GM21737 (cell line): ENCODE data around the gene ADA.
"Not testable (repeated sequence)": the region's sequence is repeated elsewhere in the genome, so short reads cannot be mapped to it uniquely, and the experiment has no call there.

Source experiments
- ATAC-seq: cut with Tn5 transposase; IDR thresholded peaks from one replicate; pipeline ENCODE4 v1.9.1; 2021; ENCODE audit warnings: mild to moderate bottlenecking, moderate library complexity; ENCODE audit not compliant: unreplicated experiment

Gene ADA

GRCh38 chr20:44678990-44679611 lies 27.6 kb upstream of the ADA start:
- no peak for ATAC-seq

GRCh38 chr20:44678242-44678641 lies 26.7 kb upstream of the ADA start:
- ATAC-seq, result no peak

- not testable (repeated sequence) for ATAC-seq
Measured at GRCh38 chr20:44672318-44672902, 20.9 kb upstream of the ADA start.

- ATAC-seq, result not testable (repeated sequence)
Measured at GRCh38 chr20:44671541-44671940, 20.0 kb upstream of the ADA start.

GRCh38 chr20:44670851-44671250 lies 19.4 kb upstream of the ADA start:
- ATAC-seq, result not testable (repeated sequence)

GRCh38 chr20:44666066-44666465 lies 14.6 kb upstream of the ADA start:
- no peak for ATAC-seq

- ATAC-seq, result no peak
Measured at GRCh38 chr20:44664131-44664530, 12.6 kb upstream of the ADA start.

GRCh38 chr20:44662261-44662660 lies 10.8 kb upstream of the ADA start:
- ATAC-seq, result no peak

GRCh38 chr20:44660581-44660980 lies 9.1 kb upstream of the ADA start:
- ATAC-seq, result no peak

- no peak for ATAC-seq
Measured at GRCh38 chr20:44659931-44660330, 8.4 kb upstream of the ADA start.

GRCh38 chr20:44658810-44659209 lies 7.3 kb upstream of the ADA start:
- no peak for ATAC-seq

- ATAC-seq, result no peak
Measured at GRCh38 chr20:44657875-44658274, 6.4 kb upstream of the ADA start.

GRCh38 chr20:44656448-44656847 lies 4.9 kb upstream of the ADA start:
- ATAC-seq, result no peak

GRCh38 chr20:44654210-44654609 lies 2.7 kb upstream of the ADA start:
- ATAC-seq, result not testable (repeated sequence)

GRCh38 chr20:44653546-44653945 lies 2.0 kb upstream of the ADA start:
- no peak for ATAC-seq

GRCh38 chr20:44651434-44651683 lies 140 bp downstream of the ADA start:
- ATAC-seq, result no peak

GRCh38 chr20:44650771-44651433 lies 597 bp downstream of the ADA start:
- ATAC-seq, result no peak

- ATAC-seq, result no peak
Measured at GRCh38 chr20:44649976-44650375, 1.5 kb downstream of the ADA start.

GRCh38 chr20:44649126-44649525 lies 2.4 kb downstream of the ADA start:
- no peak for ATAC-seq

GRCh38 chr20:44648579-44648978 lies 2.9 kb downstream of the ADA start:
- no peak for ATAC-seq

- no peak for ATAC-seq
Measured at GRCh38 chr20:44648068-44648467, 3.4 kb downstream of the ADA start.

- no peak for ATAC-seq
Measured at GRCh38 chr20:44646641-44647274, 4.7 kb downstream of the ADA start.
